H7 (cell line): Measurements from ENCODE around the gene INHBE. TPM values are rescaled to one million over a fixed set of nuclear protein-coding genes. Genes with fewer than 3 reads are reported as not detected.

Experiments
- DNase-seq: peaks from one replicate; pipeline ENCODE4 v3.0.0; 2012
- H3K27me3 ChIP-seq: 2 replicates; pipeline ENCODE4 v1.6.0; 2011; ENCODE audit warnings: mild to moderate bottlenecking, low read length; ENCODE audit not compliant: control insufficient read depth, insufficient read depth
- H3K36me3 ChIP-seq: replicated peaks from 2 replicates; pipeline ENCODE4 v1.5.1; 2011; ENCODE audit warnings: low read length; ENCODE audit not compliant: control insufficient read depth, insufficient read depth
- H3K4me3 ChIP-seq: 2 replicates; pipeline ENCODE4 v1.5.1; 2011; ENCODE audit warnings: low read depth, mild to moderate bottlenecking, control low read depth, low read length, moderate library complexity; ENCODE audit not compliant: insufficient read depth
- total RNA-seq: library from RNA; depleted of rRNA; stranded (reverse); fragments of >200 nt; shearing (Covaris generic); gene quantifications from 2 replicates; pipeline ENCODE4 v1.2.3, GENCODE V29; 2014

Gene INHBE
- total RNA-seq, 1 experiment from 2014 or later = 9.6 TPM

- H3K36me3 ChIP-seq = no peaks in the 10 kb centered on the region; the same call in none of the 2 replicates
- DNase-seq = peak; percentile 96
- peaks cover 1% of the 10 kb centered on the region; the same call in 1 of the 2 replicates for H3K27me3 ChIP-seq
- peak overlapping the region; percentile 75 for H3K4me3 ChIP-seq
Observed at GRCh38 chr12:57461276-57461916, 6.3 kb downstream of the INHBE start.

DNA sequence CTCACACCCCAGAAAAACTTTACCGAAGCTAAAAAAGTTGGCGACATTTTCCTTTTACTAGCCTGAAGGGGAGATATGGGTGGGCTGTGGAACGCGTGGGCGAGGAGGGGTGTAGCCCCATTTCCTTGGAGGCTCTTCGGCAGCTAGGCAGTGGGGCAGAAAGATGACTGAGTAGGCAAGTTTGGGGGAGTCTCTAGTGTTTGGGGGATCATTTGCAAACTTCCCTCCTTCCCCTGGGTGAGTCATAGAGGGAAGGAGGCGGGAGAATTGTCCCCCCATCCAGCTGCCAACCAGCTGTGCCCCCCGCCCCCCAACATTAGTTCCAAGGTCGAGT is 6.8 kb downstream of the INHBE start:
- Histone ChIP-seq H3K4me3 (peak overlapping the region; percentile 75), H3K27me3 (peaks cover 1% of the 10 kb centered on the region; the same call in 1 of the 2 replicates), H3K36me3 (no peaks in the 10 kb centered on the region; the same call in none of the 2 replicates)
- no peak for DNase-seq

- peak; percentile 95 for DNase-seq
- no peaks in the 10 kb centered on the region; the same call in none of the 2 replicates for H3K36me3 ChIP-seq
- peak overlapping the region; percentile 75 for H3K4me3 ChIP-seq
- peaks cover 1% of the 10 kb centered on the region; the same call in 1 of the 2 replicates for H3K27me3 ChIP-seq
Observed at GRCh38 chr12:57462251-57462911, 7.3 kb downstream of the INHBE start.

DNA sequence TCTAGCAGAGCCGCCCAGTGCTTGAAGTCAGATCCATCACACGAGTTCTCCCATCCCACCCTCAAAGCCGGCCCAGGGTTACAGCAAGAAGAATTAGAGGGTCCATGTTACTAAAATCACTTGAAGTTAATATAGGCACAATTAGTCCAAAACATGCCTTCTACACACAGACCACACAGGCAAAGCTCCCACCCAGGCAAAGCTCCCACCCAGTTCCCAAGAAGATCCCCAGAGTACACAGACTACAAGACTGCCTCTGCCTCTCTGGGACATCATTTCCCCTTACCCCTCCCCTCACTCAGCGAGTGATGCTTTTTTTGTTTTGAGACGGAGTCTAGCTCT is 7.8 kb downstream of the INHBE start:
- DNase-seq = no peak
- Histone ChIP-seq H3K4me3 (no peak overlapping the region), H3K27me3 (peaks cover 1% of the 10 kb centered on the region; the same call in 1 of the 2 replicates), H3K36me3 (no peaks in the 10 kb centered on the region; the same call in none of the 2 replicates)

GRCh38 chr12:57464569-57464968 is 9.5 kb downstream of the INHBE start:
- peaks cover 1% of the 10 kb centered on the region; the same call in 1 of the 2 replicates for H3K27me3 ChIP-seq
- H3K4me3 ChIP-seq = no peak overlapping the region
- H3K36me3 ChIP-seq = no peaks in the 10 kb centered on the region; the same call in none of the 2 replicates
- DNase-seq = no peak

DNA sequence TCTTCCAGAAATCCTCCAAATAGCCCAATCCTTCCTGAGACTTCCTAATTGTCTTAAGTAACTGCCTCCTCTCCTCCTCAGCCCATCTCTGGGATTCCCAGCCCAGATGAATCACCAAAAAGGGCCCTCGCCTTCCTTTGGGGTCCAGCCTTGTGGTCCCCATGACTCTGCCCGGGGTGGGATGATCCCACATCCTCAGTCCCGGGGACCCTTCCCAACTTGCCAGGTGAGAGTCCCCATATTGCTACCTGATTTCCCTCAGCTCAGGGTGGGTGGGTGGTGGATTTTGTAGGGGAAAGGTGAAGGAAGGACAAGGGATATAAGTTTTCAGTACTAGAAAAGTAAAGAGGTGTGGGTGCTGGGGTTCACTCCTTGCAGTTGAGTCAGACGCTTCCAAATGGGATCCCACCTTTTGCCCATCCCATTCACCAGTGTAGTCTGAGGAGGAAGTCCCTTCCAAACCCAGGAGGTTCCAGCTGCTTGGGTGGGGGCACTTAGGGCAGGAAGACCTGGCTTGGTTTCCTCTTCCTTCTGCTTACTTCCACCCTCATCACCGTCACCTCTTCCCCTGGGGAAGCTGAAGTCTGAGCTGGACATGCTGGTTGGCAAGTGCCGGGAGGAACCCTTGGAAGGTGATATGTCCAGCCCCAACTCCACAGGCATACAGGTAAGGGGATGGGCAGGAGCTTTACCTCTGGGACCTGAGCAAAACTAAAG is 10.1 kb downstream of the INHBE start:
- Histone ChIP-seq H3K36me3 (peaks cover 2% of the 10 kb centered on the region), H3K4me3 (no peak overlapping the region), H3K27me3 (peaks cover 1% of the 10 kb centered on the region; the same call in 1 of the 2 replicates)
- no peak for DNase-seq

DNA sequence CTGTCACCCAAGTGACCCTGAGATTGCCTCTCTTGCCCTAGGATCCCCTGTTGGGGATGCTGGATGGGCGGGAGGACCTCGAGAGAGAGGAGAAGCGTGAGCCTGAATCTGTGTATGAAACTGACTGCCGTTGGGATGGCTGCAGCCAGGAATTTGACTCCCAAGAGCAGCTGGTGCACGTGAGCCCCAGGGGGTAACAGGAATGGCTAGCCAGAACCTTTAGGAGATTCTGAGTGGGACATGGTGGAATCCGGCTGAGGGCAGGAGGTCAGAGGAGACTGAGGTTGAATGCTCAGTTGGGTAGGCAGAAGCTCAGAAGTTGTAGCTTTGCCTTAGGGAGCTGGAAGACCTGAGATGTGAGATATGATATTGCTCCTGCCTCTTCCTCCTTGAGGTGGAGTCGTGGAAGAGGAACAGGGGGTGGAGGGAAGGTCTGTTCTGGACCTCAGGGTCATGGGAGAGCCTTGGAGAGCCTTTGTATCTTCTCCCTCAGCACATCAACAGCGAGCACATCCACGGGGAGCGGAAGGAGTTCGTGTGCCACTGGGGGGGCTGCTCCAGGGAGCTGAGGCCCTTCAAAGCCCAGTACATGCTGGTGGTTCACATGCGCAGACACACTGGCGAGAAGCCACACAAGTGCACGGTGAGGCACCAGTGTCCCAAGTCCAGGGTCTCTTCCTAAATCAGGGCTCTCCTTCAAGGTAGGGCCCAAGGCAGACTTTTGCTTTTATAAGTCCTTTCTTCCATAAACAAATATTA is 10.8 kb downstream of the INHBE start:
- Histone ChIP-seq H3K36me3 (peaks cover 2% of the 10 kb centered on the region), H3K27me3 (peaks cover under 1% of the 10 kb centered on the region; the same call in 1 of the 2 replicates), H3K4me3 (no peak overlapping the region)
- no peak for DNase-seq

- Histone ChIP-seq H3K27me3 (peaks cover 3% of the 10 kb centered on the region; the same call in 1 of the 2 replicates), H3K36me3 (peaks cover 2% of the 10 kb centered on the region), H3K4me3 (no peak overlapping the region)
- no peak for DNase-seq
Observed at GRCh38 chr12:57467212-57467874, 12.2 kb downstream of the INHBE start.

DNA sequence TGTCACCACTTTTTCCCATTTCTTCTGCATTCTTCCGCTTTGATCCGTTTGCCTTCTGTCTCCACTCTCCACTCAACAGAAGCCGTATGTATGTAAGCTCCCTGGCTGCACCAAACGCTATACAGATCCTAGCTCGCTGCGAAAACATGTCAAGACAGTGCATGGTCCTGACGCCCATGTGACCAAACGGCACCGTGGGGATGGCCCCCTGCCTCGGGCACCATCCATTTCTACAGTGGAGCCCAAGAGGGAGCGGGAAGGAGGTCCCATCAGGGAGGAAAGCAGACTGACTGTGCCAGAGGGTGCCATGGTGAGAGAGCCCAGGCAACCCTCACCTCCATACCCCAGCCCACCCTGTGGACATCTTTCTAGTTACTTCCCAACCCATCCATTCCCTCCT is 12.8 kb downstream of the INHBE start:
- peaks cover 7% of the 10 kb centered on the region; the same call in 1 of the 2 replicates for H3K27me3 ChIP-seq
- H3K4me3 ChIP-seq = no peak overlapping the region
- H3K36me3 ChIP-seq = peaks cover 2% of the 10 kb centered on the region
- no peak for DNase-seq

GRCh38 chr12:57469296-57470164 is 14.4 kb downstream of the INHBE start:
- Histone ChIP-seq H3K36me3 (peaks cover 2% of the 10 kb centered on the region), H3K27me3 (peaks cover 21% of the 10 kb centered on the region), H3K4me3 (no peak overlapping the region)
- no peak for DNase-seq

DNA sequence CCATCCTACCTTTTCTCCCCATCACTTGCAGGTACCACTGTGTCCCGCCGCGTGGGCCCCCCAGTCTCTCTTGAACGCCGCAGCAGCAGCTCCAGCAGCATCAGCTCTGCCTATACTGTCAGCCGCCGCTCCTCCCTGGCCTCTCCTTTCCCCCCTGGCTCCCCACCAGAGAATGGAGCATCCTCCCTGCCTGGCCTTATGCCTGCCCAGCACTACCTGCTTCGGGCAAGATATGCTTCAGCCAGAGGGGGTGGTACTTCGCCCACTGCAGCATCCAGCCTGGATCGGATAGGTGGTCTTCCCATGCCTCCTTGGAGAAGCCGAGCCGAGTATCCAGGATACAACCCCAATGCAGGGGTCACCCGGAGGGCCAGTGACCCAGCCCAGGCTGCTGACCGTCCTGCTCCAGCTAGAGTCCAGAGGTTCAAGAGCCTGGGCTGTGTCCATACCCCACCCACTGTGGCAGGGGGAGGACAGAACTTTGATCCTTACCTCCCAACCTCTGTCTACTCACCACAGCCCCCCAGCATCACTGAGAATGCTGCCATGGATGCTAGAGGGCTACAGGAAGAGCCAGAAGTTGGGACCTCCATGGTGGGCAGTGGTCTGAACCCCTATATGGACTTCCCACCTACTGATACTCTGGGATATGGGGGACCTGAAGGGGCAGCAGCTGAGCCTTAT is 15.3 kb downstream of the INHBE start:
- Histone ChIP-seq H3K27me3 (peaks cover 30% of the 10 kb centered on the region), H3K36me3 (peaks cover 2% of the 10 kb centered on the region), H3K4me3 (no peak overlapping the region)
- no peak for DNase-seq

DNA sequence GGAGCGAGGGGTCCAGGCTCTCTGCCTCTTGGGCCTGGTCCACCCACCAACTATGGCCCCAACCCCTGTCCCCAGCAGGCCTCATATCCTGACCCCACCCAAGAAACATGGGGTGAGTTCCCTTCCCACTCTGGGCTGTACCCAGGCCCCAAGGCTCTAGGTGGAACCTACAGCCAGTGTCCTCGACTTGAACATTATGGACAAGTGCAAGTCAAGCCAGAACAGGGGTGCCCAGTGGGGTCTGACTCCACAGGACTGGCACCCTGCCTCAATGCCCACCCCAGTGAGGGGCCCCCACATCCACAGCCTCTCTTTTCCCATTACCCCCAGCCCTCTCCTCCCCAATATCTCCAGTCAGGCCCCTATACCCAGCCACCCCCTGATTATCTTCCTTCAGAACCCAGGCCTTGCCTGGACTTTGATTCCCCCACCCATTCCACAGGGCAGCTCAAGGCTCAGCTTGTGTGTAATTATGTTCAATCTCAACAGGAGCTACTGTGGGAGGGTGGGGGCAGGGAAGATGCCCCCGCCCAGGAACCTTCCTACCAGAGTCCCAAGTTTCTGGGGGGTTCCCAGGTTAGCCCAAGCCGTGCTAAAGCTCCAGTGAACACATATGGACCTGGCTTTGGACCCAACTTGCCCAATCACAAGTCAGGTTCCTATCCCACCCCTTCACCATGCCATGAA is 16.0 kb downstream of the INHBE start:
- peaks cover 37% of the 10 kb centered on the region for H3K27me3 ChIP-seq
- peaks cover 2% of the 10 kb centered on the region for H3K36me3 ChIP-seq
- no peak for DNase-seq
- H3K4me3 ChIP-seq = no peak overlapping the region
